NCI-H82 (cell line): Measurements from ENCODE around the gene HS3ST6.
"Not testable (repeated sequence)": the region's sequence is repeated elsewhere in the genome, so short reads cannot be mapped to it uniquely, and the experiment has no call there.

Experiments used
- DNase-seq: peaks from one replicate; lab custom pipeline; 2025; lab: John Stamatoyannopoulos, UW

The HS3ST6 gene

GRCh38 chr16:1907226-1907860 is 10.9 kb downstream of the HS3ST6 start:
- no peak for DNase-seq

GRCh38 chr16:1906846-1907165 is 11.4 kb downstream of the HS3ST6 start:
- no peak for DNase-seq

- no peak for DNase-seq
These were observed 12.0 kb downstream of the HS3ST6 start for GRCh38 chr16:1906055-1906845.

- no peak for DNase-seq
These were observed 14.1 kb downstream of the HS3ST6 start for GRCh38 chr16:1903845-1904840.

- no peak for DNase-seq
These were observed 15.0 kb downstream of the HS3ST6 start for GRCh38 chr16:1903220-1903574.

- DNase-seq = no peak
These were observed 15.5 kb downstream of the HS3ST6 start for GRCh38 chr16:1902547-1903219.

GRCh38 chr16:1900452-1900774 is 17.8 kb downstream of the HS3ST6 start:
- no peak for DNase-seq

GRCh38 chr16:1899641-1900451 is 18.4 kb downstream of the HS3ST6 start:
- no peak for DNase-seq

GRCh38 chr16:1897692-1898091 is 20.5 kb downstream of the HS3ST6 start:
- DNase-seq = not testable (repeated sequence)

- DNase-seq = no peak
These were observed 22.1 kb downstream of the HS3ST6 start for GRCh38 chr16:1895949-1896675.

GRCh38 chr16:1895068-1895467 is 23.1 kb downstream of the HS3ST6 start:
- no peak for DNase-seq

- no peak for DNase-seq
These were observed 27.5 kb downstream of the HS3ST6 start for GRCh38 chr16:1890708-1891050.

- DNase-seq = no peak
These were observed 28.0 kb downstream of the HS3ST6 start for GRCh38 chr16:1890024-1890707.

GRCh38 chr16:1887711-1888354 is 30.4 kb downstream of the HS3ST6 start:
- no peak for DNase-seq

GRCh38 chr16:1884889-1885288 is 33.3 kb downstream of the HS3ST6 start:
- no peak for DNase-seq

GRCh38 chr16:1884155-1884760 is 34.0 kb downstream of the HS3ST6 start:
- peak; percentile 64 for DNase-seq

- not testable (repeated sequence) for DNase-seq
These were observed 37.0 kb downstream of the HS3ST6 start for GRCh38 chr16:1881172-1881571.

GRCh38 chr16:1879477-1879876 is 38.7 kb downstream of the HS3ST6 start:
- no peak for DNase-seq

- DNase-seq = no peak
These were observed 40.0 kb downstream of the HS3ST6 start for GRCh38 chr16:1878256-1878655.
